Endothelial cell of umbilical vein (primary cell): ENCODE data around the gene TIMP4.

Experiments
- EZH2 ChIP-seq: IDR thresholded peaks from 2 replicates; pipeline ENCODE4 v1.6.1; 2012; ENCODE audit warnings: borderline replicate concordance, low read depth, mild to moderate bottlenecking, moderate library complexity, low read length, inconsistent platforms; ENCODE audit not compliant: severe bottlenecking
- JUN ChIP-seq: IDR thresholded peaks from 2 replicates; pipeline ENCODE4 v1.6.1; 2011; ENCODE audit warnings: borderline replicate concordance, low read depth; ENCODE audit not compliant: insufficient read length, insufficient read depth
- POLR2A ChIP-seq: IDR thresholded peaks from 2 replicates; pipeline ENCODE4 v1.6.1; 2012; ENCODE audit warnings: low read depth, mild to moderate bottlenecking, control low read depth, low read length
- POLR2AphosphoS5 ChIP-seq: IDR thresholded peaks from 2 replicates; pipeline ENCODE4 v1.6.1; 2012; ENCODE audit warnings: low read depth, mild to moderate bottlenecking, control low read depth, low read length, moderate library complexity; ENCODE audit not compliant: insufficient read depth
- TF ChIP-seq, protein P1 (sequence below), 2 donors: IDR thresholded peaks; 1 replicate in 1 of 2; 2 replicates in 1 of 2; pipeline ENCODE4 v1.5.1; 2011; ENCODE audit warnings: low read length in 2 of 2, mild to moderate bottlenecking in 2 of 2, moderate library complexity in 2 of 2, control low read depth in 1 of 2, inconsistent platforms in 1 of 2, low read depth in 1 of 2; ENCODE audit not compliant: insufficient read depth in 1 of 2; ENCODE audit errors: extremely low read depth in 1 of 2
- TF ChIP-seq, protein P2 (sequence below): IDR thresholded peaks from 2 replicates; pipeline ENCODE4 v1.6.1; 2011; ENCODE audit not compliant: insufficient read depth, insufficient read length

DNA sequence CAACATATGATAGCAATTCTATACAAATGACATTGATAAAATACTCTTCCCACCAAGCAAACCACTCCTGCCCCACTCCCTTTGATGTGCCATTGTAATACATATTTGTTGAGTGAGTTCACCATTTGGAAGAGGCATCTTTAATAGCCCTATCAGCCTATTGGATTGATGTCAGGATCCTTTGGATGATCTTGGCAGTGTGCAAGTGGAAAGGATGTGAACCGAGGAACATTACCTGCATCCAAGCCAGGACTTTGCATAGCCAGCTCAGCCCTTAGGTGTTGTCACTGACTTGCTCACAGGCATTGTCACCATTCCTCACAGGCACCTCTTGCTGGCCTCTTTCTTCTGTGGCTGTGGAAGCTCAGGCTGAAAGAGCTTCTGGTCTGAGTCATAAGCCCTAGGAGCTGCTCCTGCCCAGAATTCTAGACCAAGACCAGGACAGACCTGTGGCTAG is 16.5 kb upstream of the TIMP4 start:
- no peak for TF ChIP-seq POLR2AphosphoS5
- TF ChIP-seq POLR2A: no peak
- TF ChIP-seq, protein P1, sequence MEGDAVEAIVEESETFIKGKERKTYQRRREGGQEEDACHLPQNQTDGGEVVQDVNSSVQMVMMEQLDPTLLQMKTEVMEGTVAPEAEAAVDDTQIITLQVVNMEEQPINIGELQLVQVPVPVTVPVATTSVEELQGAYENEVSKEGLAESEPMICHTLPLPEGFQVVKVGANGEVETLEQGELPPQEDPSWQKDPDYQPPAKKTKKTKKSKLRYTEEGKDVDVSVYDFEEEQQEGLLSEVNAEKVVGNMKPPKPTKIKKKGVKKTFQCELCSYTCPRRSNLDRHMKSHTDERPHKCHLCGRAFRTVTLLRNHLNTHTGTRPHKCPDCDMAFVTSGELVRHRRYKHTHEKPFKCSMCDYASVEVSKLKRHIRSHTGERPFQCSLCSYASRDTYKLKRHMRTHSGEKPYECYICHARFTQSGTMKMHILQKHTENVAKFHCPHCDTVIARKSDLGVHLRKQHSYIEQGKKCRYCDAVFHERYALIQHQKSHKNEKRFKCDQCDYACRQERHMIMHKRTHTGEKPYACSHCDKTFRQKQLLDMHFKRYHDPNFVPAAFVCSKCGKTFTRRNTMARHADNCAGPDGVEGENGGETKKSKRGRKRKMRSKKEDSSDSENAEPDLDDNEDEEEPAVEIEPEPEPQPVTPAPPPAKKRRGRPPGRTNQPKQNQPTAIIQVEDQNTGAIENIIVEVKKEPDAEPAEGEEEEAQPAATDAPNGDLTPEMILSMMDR (IDR thresholded peaks at IDR 0.05; ENCODE audit: extremely low read depth in 1 of 2, insufficient read depth in 1 of 2, low read depth in 1 of 2, low read length in 2 of 2): no peak
- TF ChIP-seq, protein P2, sequence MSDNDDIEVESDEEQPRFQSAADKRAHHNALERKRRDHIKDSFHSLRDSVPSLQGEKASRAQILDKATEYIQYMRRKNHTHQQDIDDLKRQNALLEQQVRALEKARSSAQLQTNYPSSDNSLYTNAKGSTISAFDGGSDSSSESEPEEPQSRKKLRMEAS: no peak
- no peak for TF ChIP-seq EZH2
- no peak for TF ChIP-seq JUN
